Sigmoid colon (tissue), 7 donors: Measurements from ENCODE around the gene MRPL20. TPM values are rescaled to one million over a fixed set of nuclear protein-coding genes. Genes with fewer than 3 reads are reported as not detected.

Experiments
- DNase-seq: peaks from one replicate; pipeline ENCODE4 v3.0.0-alpha.2; 2019
- H3K27ac ChIP-seq, 4 donors: fragments of 200-600 bp; sonication (generic); one replicate each; pipeline ENCODE4 v1.5.1; 2016 to 2019; ENCODE audit warnings: mild to moderate bottlenecking in 1 of 4
- H3K27me3 ChIP-seq, 3 donors: fragments of 200-600 bp; sonication (generic); one replicate each; pipeline ENCODE4 v1.5.1; 2019; ENCODE audit warnings: mild to moderate bottlenecking in 1 of 3
- H3K36me3 ChIP-seq, 4 donors: fragments of 200-600 bp; sonication (generic); one replicate each; pipeline ENCODE4 v1.5.1; 2016 to 2019
- H3K4me1 ChIP-seq, 4 donors: fragments of 200-600 bp; sonication (generic); one replicate each; pipeline ENCODE4 v1.5.1; 2017 to 2019
- H3K4me3 ChIP-seq, 4 donors: fragments of 200-600 bp; sonication (generic); one replicate each; pipeline ENCODE4 v1.5.1; 2017 to 2019; ENCODE audit warnings: mild to moderate bottlenecking in 2 of 4, moderate library complexity in 1 of 4
- H3K9me3 ChIP-seq, 4 donors: fragments of 200-600 bp in 3 of 4; sonication (generic) in 3 of 4; one replicate each; pipeline versions ENCODE4 v1.5.1 to v1.6.1; 2013 to 2019
- EP300 ChIP-seq, 4 donors: sonication (generic); formaldehyde crosslinking; IDR thresholded peaks; one replicate each; pipeline ENCODE4 v1.6.1; 2017; ENCODE audit warnings: antibody characterized with exemption in 4 of 4
- POLR2A ChIP-seq, 2 donors: fragments of 450-650 bp; IDR thresholded peaks; one replicate each; pipeline ENCODE4 v1.6.1; 2016; ENCODE audit warnings: antibody characterized with exemption in 2 of 2, mild to moderate bottlenecking in 2 of 2, moderate library complexity in 2 of 2
- POLR2AphosphoS5 ChIP-seq, 4 donors: sonication (generic); formaldehyde crosslinking; IDR thresholded peaks; one replicate each; pipeline ENCODE4 v1.6.1; 2017; ENCODE audit warnings: antibody characterized with exemption in 4 of 4
- WGBS, 2 donors: extraction: QIAGEN DNeasy Blood & Tissue Kit; methylation state at CpG; one replicate each; pipeline ENCODE4 v1.1.7; 2013; 5-methylcytosine and 5-hydroxymethylcytosine counted together
- intact Hi-C: fragments of 100-400 bp; cut with DNase I; formaldehyde crosslinking; loops from one replicate; pipeline ENCODE4 v1.15.1; 2023
- polyA plus RNA-seq, 3 donors: library from polyadenylated mRNA; stranded (reverse); fragments of 200-250 nt; gene quantifications; one replicate each; pipeline ENCODE4 v1.2.3, GENCODE V29; 2013
- total RNA-seq, 4 donors: library from RNA; depleted of rRNA; stranded (reverse); fragments of >200 nt; gene quantifications; one replicate each; pipeline ENCODE4 v1.1.0, GENCODE V29; 2016
- TF ChIP-seq, protein P1 (sequence below), 4 experiments: fragments of 450-650 bp in 3 of 4; fragments of 200-600 bp in 1 of 4; IDR thresholded peaks; one replicate each; pipeline ENCODE4 v1.5.1; 2016 to 2019; ENCODE audit warnings: antibody characterized with exemption in 4 of 4, mild to moderate bottlenecking in 3 of 4, moderate library complexity in 2 of 4
- donor health status: healthy with polysubstance abuse.
- donor health status: Bipolar disorder and iron deficiency.
- donor health status: healthy.

MRPL20 gene
- total and polyA plus RNA-seq, 7 donors: 133 to 235 (median 178) TPM

GRCh38 chr1:1435911-1436629 lies 29.0 kb upstream of the MRPL20 start:
- Histone ChIP-seq H3K27ac (peak overlapping the region; percentile 93 to 99 (median 96)), H3K9me3 (no peaks in the 10 kb centered on the region), H3K4me1 (peaks cover 0 to 86% (median 82%) of the 10 kb centered on the region in 4 donors), H3K4me3 (peak overlapping the region; percentile 52 to 78 (median 64)), H3K36me3 (peaks cover 0 to 10% (median 0%) of the 10 kb centered on the region in 4 donors), H3K27me3 (no peaks in the 10 kb centered on the region)
- intact Hi-C loops: no loop called here
- 9 to 18% methylated on average over 40 of the region's 40 CpGs for WGBS, 2 donors
- no peak for TF ChIP-seq EP300 (IDR thresholded peaks at IDR 0.05)
- no peak for TF ChIP-seq POLR2AphosphoS5 (IDR thresholded peaks at IDR 0.05)
- TF ChIP-seq POLR2A (IDR thresholded peaks at IDR 0.05): no peak
- TF ChIP-seq, protein P1, sequence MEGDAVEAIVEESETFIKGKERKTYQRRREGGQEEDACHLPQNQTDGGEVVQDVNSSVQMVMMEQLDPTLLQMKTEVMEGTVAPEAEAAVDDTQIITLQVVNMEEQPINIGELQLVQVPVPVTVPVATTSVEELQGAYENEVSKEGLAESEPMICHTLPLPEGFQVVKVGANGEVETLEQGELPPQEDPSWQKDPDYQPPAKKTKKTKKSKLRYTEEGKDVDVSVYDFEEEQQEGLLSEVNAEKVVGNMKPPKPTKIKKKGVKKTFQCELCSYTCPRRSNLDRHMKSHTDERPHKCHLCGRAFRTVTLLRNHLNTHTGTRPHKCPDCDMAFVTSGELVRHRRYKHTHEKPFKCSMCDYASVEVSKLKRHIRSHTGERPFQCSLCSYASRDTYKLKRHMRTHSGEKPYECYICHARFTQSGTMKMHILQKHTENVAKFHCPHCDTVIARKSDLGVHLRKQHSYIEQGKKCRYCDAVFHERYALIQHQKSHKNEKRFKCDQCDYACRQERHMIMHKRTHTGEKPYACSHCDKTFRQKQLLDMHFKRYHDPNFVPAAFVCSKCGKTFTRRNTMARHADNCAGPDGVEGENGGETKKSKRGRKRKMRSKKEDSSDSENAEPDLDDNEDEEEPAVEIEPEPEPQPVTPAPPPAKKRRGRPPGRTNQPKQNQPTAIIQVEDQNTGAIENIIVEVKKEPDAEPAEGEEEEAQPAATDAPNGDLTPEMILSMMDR (IDR thresholded peaks at IDR 0.05): no peak
- DNase-seq: no peak

DNA sequence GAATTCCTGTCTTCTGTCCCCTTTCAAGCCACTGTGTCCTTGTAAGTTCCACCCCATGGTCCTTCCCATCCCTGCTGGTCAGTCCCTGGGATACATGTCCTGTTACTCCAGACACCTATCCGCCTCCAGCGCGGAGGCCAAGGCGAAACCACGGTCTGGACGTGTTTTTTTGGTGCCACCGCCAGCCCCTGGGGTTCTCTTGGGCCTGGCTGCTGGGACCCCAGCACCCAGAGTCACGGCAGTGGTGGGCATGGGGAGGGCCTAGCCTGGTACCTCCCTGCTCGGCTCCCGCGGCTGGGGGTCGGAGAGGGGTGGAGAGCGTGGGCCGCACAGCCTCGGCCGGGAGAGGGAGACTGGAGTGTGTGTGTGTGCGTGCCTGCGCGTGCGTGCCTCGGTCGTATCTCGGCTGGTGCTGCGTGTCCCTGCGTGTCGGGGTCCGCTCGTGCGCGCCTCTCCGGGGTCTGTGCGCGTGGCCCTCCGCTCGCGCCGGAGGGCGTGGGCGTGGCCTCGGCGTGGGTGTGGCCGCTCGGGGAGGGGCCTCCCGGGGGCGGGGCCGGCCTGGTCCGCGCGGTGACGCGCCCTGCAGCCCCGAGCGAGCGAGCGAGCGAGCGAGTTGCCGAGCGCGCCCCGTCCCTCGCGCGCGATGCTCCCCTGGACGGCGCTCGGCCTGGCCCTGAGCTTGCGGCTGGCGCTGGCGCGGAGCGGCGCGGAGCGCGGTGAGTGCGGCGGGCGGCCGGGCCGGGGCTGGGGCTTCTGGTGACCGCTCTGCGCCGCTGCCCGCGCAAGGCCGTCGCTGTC lies 28.2 kb upstream of the MRPL20 start, which contains the start of gene VWA1:
Gene VWA1, plus strand, starts transcription at position 585 of the 798 bp plus-strand sequence. Its CDS starts 59 bp downstream, at position 644.
- peak within 1 kb of the TSS; percentile 52 to 78 (median 64) for H3K4me3 ChIP-seq
- peaks cover 0 to 10% (median 0%) of the 10 kb centered on the region in 4 donors for H3K36me3 ChIP-seq
- H3K27me3 ChIP-seq: no peaks in the 10 kb centered on the region
- DNase-seq: peak; percentile 88
- 8 to 9% methylated on average over 89 of the region's 89 CpGs for WGBS, 2 donors
- intact Hi-C loops: no loop called here
- peak within 1 kb of the TSS; percentile 93 to 99 (median 96) for H3K27ac ChIP-seq
- no peaks in the 10 kb centered on the region for H3K9me3 ChIP-seq
- H3K4me1 ChIP-seq: peaks cover 0 to 86% (median 82%) of the 10 kb centered on the region in 4 donors
- TF ChIP-seq POLR2A (IDR thresholded peaks at IDR 0.05) (peak; percentile 22 to 34), EP300 (IDR thresholded peaks at IDR 0.05) (no peak), POLR2AphosphoS5 (IDR thresholded peaks at IDR 0.05) (peak; percentile 73 to 91 (median 82))

DNA sequence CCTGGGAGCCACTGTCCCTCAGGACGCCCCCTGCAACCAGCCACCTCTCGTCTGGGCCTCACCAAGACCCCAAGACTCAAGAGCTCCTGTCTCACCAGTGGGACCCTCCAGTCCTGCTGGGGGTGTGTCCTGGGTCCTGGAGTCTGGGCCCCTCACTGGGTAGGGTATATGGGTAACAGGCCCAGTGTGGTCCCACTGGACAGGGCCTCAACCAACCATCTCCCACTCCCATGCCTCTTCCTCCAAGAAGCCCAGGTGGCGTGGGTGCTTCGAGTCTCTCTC lies 27.7 kb upstream of the MRPL20 start:
- H3K27me3 ChIP-seq: no peaks in the 10 kb centered on the region
- 64 to 90% methylated on average over 4 of the region's 4 CpGs for WGBS, 2 donors
- peak overlapping the region; percentile 36 to 78 (median 64) for H3K4me3 ChIP-seq
- peak overlapping the region; percentile 93 to 99 (median 96) for H3K27ac ChIP-seq
- TF ChIP-seq POLR2AphosphoS5 (IDR thresholded peaks at IDR 0.05) (no peak), EP300 (IDR thresholded peaks at IDR 0.05) (no peak), POLR2A (IDR thresholded peaks at IDR 0.05) (no peak)
- TF ChIP-seq, protein P1 (IDR thresholded peaks at IDR 0.05): no peak
- peaks cover 0 to 10% (median 0%) of the 10 kb centered on the region in 4 donors for H3K36me3 ChIP-seq
- DNase-seq: no peak
- peaks cover 0 to 88% (median 86%) of the 10 kb centered on the region in 4 donors for H3K4me1 ChIP-seq
- no peaks in the 10 kb centered on the region for H3K9me3 ChIP-seq
- intact Hi-C loops: no loop called here

- Histone ChIP-seq H3K4me3 (peak overlapping the region; percentile 36 to 78 (median 64)), H3K27me3 (no peaks in the 10 kb centered on the region), H3K4me1 (peaks cover 0 to 93% (median 91%) of the 10 kb centered on the region in 4 donors), H3K9me3 (no peaks in the 10 kb centered on the region), H3K36me3 (peaks cover 0 to 10% (median 0%) of the 10 kb centered on the region in 4 donors), H3K27ac (peak overlapping the region; percentile 93 to 99 (median 96))
- peak; percentile 92 for DNase-seq
- TF ChIP-seq POLR2A (IDR thresholded peaks at IDR 0.05) (no peak), POLR2AphosphoS5 (IDR thresholded peaks at IDR 0.05) (peak in 2 of 4 donors; percentile 38 to 52), EP300 (IDR thresholded peaks at IDR 0.05) (peak in 1 of 4 donors; percentile 27)
- TF ChIP-seq, protein P1 (IDR thresholded peaks at IDR 0.05): peak in 1 of 4 experiments; percentile 11
- intact Hi-C loops: no loop called here
- WGBS, 2 donors: 27 to 69% methylated on average over 32 of the region's 32 CpGs
Observed at GRCh38 chr1:1434131-1434823, 27.2 kb upstream of the MRPL20 start.
